ENCODE results near the gene SMIM3.

DNA sequence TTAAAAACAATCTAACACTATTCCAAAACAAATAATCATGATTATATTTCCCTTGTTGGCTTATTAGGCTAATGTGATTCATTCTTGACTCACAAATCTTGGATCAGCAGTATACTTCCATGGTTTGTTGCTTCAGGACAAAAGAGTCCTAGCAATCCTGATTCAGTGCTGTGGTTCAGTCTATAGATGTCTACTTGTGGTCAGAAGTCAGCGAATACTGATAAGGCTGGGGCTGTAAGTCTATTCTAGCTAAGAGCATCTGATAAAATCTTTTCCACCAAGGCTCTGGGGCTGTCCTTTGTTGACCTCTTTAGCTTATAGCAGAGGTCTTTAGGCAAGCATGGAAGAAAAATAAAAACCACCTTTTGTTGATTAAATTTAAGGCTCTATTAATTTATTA lies 4.4 kb upstream of the SMIM3 start:
- TF ChIP-seq, protein P1, sequence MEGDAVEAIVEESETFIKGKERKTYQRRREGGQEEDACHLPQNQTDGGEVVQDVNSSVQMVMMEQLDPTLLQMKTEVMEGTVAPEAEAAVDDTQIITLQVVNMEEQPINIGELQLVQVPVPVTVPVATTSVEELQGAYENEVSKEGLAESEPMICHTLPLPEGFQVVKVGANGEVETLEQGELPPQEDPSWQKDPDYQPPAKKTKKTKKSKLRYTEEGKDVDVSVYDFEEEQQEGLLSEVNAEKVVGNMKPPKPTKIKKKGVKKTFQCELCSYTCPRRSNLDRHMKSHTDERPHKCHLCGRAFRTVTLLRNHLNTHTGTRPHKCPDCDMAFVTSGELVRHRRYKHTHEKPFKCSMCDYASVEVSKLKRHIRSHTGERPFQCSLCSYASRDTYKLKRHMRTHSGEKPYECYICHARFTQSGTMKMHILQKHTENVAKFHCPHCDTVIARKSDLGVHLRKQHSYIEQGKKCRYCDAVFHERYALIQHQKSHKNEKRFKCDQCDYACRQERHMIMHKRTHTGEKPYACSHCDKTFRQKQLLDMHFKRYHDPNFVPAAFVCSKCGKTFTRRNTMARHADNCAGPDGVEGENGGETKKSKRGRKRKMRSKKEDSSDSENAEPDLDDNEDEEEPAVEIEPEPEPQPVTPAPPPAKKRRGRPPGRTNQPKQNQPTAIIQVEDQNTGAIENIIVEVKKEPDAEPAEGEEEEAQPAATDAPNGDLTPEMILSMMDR (IDR thresholded peaks at IDR 0.05; ENCODE audit: poor library complexity): no peak
- no peak for TF ChIP-seq EZH2 (IDR thresholded peaks at IDR 0.05; ENCODE audit: borderline replicate concordance)
- no peak for TF ChIP-seq EZH2phosphoT487 (IDR thresholded peaks at IDR 0.05; ENCODE audit: low read depth, severe bottlenecking, unreplicated experiment)

All from hepatocyte (in vitro differentiated cells).